HG03565 (cell line): ENCODE data around the gene PLA2G6.
"Not testable (repeated sequence)": the region's sequence is repeated elsewhere in the genome, so short reads cannot be mapped to it uniquely, and the experiment has no call there.

Source experiments
- ATAC-seq: cut with Tn5 transposase; IDR thresholded peaks from one replicate; pipeline ENCODE4 v1.9.1; 2021; ENCODE audit warnings: mild to moderate bottlenecking, moderate library complexity; ENCODE audit not compliant: unreplicated experiment

PLA2G6 gene

DNA sequence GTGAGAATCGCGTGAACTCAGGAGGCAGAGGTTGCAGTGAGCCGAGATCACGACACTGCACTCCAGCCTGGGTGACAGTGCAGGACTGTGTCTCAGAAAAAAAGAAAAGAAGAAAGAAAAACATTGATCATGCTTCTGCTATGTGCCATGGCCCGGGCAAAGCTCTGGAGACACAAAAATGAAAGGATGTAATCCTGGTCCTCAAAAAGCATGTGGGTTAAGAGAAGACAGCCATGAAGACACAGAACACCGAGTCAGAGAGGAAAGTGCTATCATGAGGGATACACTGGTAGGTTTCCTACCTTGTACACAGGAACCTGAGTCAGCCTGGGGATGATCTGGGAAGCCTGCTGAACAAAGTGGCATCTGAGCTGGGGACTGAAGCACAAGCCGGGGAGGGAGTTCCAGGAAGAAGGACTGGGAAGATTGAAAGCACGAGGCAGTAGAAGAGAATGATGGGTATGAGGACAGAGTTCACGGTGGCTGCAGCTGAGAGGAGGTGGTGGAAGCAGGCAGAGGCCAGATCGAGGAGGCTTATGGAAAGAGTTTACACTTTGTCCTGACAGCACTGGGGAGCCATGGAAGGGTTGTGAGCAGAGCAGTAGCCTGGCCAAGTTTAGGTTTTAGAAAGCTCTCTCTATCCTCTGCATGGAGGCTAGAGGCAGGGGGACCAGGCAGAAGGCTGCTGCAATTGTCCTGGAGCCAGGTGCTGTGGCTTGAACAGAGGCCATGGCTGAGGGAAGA is 10.3 kb upstream of the PLA2G6 start:
- no peak for ATAC-seq

- ATAC-seq = no peak
Observed at GRCh38 chr22:38191055-38191454, 9.4 kb upstream of the PLA2G6 start.

DNA sequence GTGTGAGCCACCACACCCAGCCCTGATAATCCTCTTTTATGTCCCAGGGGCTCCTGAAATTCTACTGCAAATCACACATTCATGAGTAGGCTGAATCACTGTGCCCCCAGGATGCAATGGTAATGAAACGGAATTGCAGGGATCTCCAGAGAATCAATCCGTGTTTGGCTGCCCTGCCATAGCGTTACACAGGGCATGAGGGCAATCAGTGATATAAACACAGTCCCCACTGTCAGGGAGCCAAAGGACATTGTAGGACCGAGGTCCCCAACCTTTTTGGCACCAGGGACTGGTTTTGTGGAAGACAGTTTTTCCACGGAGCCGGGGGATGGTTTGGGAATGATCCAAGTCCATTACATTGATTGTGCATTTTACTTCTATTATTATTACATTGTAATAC is 9.0 kb upstream of the PLA2G6 start:
- ATAC-seq = no peak

- no peak for ATAC-seq
Observed at GRCh38 chr22:38189104-38189503, 7.5 kb upstream of the PLA2G6 start.

DNA sequence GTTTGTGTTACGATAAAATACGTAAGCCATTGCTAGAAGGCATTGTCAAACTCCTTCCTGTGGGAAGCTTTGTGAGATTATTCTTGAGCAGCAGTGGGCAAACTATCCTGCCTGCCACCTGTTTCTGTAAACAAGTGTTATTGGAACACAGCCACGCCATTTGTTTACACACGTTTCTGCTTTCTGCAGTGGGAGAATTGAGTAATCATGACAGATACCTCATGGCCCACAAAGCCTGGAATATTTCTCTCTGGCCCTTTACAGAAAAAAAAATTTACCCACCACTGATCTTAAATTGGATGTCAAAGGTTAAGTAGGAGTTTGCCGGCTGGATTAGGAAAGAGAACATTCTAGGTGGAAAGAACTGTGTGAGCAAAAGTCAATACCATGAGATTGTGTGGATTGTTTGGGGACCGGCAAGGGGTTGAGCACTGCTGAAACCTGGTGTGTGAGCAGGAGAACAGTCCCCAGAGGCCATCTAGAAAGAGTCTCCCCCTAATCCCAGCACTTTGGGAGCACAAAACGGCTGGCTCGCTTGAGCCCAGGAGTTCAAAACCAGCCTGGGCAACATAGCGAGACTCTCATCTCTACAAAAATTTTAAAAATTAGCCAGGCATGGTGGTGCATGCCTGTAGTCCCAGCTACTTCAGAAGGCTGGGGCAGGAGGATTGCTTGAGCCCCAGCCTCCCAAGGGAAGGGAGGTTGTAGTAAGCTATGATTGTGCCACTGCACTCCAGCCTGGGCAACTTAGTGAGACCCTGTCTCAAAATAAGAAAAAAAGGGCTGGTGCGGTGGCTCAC is 6.0 kb upstream of the PLA2G6 start:
- ATAC-seq = no peak

GRCh38 chr22:38186429-38186828 is 4.8 kb upstream of the PLA2G6 start:
- ATAC-seq = no peak

GRCh38 chr22:38184788-38185187 is 3.2 kb upstream of the PLA2G6 start:
- ATAC-seq = no peak

DNA sequence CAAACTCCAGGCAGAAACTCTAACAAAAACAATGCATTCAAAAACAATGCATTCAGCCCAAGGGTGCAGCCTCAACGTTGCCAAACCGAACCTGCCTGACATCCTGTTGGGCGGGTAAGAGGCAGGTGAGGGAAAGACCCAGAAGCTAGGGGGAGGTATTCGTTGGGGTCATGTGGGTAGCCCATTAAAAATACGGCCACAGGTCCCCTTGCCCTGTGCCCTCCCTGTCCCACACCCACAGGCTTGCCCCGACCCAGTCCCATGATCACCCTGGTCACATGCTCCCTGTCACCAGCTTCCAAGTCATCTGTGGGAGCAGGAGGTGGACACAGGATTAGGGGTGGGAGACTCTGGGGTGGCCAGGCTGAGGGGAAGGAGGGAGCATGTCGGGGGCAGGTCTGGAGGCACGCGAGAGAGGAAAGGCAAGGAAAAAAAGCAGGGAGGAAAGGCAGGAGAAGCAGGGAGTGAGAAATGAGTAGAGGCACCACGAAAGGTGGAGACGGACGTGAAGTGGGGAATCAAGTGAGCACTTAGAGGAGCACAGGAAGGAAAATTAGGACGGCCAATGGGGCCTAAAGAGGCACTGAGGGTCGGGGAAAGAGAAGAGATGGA is 683 bp downstream of the PLA2G6 start:
- no peak for ATAC-seq

- not testable (repeated sequence) for ATAC-seq
Observed at GRCh38 chr22:38178605-38178937, 3.1 kb downstream of the PLA2G6 start.

DNA sequence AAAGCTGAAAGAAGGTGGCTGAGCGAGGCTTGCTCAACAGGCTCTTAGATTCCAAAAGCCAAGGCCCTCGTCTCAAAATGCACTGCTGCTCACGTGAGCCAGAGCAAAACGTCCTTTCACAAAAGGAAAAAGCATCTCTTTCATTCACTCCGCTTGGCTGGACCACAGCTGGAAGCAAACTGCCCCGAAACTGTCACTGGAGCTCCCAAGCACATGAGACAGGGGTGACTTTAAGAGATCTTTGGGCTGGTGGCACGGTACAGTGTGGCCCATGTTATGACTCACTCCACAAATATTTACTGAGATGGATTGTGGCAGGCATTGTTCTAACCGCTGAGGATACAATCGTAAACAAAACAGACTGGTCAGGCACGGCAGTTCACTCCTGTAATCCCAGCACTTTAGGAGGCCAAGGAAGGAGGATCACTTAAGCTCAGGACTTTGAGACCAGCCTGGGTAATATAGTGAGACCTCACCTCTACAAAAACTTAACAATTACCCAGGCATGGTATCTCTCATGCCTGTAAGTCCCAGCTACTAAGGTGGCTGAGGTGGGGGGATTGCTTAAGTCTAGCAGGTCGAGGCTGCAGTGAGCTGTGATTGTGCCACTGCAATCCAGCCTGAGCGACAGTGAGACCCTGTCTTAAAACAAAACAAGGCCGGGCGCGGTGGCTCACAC is 3.6 kb downstream of the PLA2G6 start:
- no peak for ATAC-seq

- ATAC-seq = not testable (repeated sequence)
Observed at GRCh38 chr22:38177571-38177925, 4.1 kb downstream of the PLA2G6 start.

DNA sequence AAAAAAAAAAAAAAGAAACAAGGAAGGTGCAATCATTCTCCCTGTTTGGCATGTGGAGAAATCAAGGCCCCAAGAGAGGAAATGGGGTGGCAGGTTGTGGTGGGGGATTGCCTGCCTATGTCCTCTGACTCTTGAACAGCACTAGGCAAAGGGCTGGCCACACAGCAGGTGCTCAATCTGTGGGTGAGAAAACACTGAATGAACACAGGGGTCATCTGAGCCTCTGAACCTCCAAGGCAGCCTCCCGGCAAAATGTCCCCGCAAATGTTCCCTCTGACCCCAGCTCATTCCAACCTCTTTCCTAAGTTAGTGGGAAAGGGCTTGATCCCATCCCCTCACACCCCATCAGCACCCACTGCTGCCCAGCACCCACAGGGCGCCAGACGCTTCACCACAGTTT is 4.6 kb downstream of the PLA2G6 start:
- ATAC-seq = no peak

DNA sequence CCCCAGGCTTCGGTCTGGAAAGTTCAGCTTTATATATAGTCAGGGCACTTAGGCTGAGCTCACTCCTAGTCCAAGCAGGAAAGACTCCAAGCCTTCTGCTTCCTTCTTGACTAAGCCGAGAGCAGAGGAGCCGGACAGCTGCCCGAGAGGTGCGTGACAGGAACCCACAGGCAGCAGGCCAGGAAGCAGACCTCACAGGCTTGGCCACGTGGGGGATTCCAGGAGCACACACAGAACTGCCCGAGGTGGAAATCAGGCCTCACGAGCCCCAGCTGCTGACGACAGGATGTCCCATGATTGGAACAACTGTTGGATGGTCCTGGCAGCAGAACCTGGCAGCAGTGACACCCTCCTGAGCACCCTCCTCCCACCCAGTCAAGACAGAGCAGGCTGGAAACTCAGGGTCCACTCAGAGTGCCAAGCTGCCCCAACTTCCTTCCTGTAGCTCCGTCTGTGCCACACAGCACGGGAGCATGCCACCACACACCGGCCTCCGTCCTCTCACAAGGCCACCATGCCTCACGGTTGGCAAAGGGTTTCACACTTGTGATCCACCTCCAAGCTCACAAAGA is 5.4 kb downstream of the PLA2G6 start:
- ATAC-seq = no peak

DNA sequence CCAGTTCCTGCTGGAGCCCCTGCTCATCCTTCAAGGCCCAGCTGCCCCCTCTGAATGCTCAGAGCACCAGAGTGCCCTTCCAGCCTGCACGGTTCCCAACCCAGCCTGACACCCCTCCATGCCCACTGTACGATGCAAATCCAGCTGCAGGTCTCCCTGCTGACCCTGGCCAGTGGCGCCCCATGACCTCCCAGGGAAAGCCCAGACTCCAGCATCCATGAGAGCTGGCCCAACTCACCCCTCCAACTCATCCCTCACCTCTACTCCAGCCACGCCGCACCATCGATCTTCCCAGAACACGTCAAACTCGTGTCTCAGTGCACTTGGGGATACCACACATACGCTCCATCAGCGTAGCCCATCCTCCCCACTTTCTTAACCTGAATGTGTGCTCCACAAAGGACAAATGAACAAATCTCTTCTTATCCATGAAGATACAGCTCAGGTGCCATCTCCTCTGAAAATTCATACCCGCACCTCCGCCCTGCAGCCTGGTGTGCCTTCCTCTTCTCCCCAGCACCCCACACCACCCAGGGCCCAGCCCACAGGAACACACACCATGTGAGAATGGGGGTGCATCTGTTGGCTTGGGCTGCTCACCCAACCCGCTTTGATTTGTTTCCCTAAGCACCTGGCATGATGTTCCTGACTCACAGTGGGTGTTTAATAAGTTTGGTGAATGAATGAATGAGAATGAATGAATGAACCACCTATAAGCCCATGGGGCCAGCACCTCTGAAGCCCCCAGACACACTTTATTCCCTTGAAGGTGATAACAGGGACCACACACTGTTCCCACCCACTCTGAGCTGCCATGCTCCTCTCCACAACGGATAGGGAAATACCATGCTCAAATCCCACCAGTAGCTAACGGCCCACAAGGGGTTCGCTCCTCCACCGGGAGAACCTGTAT is 6.2 kb downstream of the PLA2G6 start:
- ATAC-seq = no peak

- ATAC-seq = no peak
Observed at GRCh38 chr22:38174626-38175025, 7.0 kb downstream of the PLA2G6 start.

GRCh38 chr22:38173641-38173906 is 8.1 kb downstream of the PLA2G6 start:
- ATAC-seq = no peak

DNA sequence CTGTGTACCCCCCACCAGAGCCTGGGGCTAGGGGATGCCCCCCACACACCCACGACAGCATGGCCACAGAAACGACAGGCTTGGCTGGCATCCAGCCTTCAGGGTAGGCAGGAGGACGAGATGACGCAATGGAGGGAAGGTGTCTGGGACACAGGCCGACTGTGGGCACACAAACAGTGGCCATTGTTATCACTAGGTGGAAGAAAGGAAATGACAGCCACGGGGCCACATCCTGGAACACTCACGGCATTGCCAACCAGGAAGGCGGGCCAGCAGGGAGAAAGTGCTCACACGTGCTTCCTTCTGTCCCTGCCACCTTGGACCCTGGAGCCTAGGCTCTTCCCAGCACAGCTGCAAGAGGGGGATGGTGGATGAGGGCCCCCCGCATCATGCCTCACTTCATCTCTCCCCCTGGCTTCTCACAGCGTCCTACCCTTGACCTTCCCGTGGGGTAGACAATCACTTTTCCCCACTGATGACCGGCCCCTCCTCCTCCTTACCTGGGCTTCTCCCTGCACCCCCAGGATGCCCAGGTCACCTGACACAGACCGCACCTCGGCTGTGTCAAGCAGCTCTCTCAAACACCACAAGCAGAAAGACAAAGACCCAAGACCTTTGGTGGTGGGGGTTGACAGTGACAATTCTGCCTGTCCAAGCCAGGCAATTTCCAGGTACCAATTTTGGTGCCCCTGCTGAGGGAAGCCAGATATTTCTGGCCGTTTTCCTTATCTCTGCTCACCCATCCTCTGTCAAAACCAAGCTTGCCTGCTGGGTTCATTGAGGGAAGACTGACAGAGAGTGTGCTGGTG is 8.6 kb downstream of the PLA2G6 start:
- ATAC-seq = no peak

DNA sequence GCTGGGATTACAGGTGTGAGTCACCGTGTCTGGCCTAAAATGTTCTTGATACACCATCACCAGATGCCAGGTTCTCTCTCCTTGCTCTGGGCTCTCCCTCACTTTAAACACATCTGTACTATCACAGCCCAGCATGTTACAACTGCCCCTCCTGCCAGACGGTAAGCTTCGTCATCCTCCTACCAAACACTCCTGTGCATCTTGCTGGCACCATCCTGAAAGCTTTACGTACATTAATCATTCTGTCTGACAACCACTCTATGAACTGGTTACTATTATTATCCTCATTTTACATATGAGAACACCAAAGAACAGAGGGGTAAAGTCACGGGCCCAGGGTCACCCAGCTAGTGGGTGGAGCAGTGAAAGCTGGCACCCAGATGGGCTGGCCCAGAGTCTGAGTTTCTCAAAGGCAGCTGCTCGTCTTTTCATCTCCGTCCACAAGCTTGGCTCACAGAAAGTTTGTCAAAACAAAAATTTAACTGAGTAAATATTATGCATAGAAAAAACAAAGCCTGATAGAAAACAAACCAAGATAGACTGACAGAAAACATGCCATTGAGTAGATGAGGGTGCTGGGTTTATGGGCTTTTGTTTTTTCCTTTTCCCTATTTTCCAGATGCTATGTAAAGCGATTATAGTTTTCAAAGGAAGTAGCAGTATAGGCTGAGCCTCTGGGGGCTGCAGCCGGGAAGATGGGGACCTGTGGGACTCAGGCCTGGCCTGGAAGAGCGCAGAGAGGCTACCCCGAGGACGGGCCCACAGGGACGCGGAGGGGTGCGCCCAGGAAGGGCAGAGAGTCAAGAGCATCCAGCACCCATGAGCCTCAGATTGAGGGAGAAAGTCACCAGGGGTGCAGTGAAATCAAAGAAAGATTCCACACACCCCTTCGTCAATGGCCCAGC is 9.5 kb downstream of the PLA2G6 start:
- no peak for ATAC-seq

DNA sequence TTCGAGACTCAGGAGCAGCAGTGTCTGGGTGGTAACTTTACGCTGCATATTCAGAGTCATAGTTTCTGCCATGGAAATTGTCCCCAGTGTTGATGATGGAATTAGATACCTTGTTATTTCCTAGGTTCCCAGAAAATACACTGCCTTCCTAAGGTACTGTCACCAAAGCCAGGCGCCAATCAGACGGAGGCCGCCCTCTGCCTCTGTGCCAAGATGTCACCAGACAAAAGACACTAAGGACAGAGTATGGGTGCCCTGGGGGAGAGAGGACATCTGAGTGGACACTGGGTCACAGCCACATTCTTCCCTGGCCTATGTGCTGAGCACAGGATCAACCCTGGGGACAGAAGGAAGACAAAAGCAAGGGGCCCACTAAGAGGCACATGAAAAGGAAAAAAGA is 11.2 kb downstream of the PLA2G6 start:
- no peak for ATAC-seq
